HL-60 (cell line): ENCODE results near the gene OFD1.

Experiments used
- DNase-seq, 2 experiments: peaks; one replicate each; pipeline ENCODE4 v3.0.0-alpha.2; 2010 to 2020; ENCODE audit warnings: low read depth in 1 of 2, low spot score in 1 of 2
- H3K27ac ChIP-seq: fragments of 250-450 bp; sonication (Bioruptor Pico); replicated peaks from 2 replicates; pipeline ENCODE4 v1.5.1; 2020; ENCODE audit warnings: mild to moderate bottlenecking, moderate library complexity
- H3K27me3 ChIP-seq: fragments of 250-450 bp; sonication (Bioruptor Pico); 2 replicates; pipeline ENCODE4 v1.5.1; 2021; ENCODE audit warnings: mild to moderate bottlenecking, moderate library complexity; ENCODE audit not compliant: insufficient read depth, poor library complexity, severe bottlenecking
- H3K4me3 ChIP-seq: replicated peaks from 2 replicates; pipeline ENCODE4 v1.5.1; 2011; ENCODE audit warnings: mild to moderate bottlenecking, control low read depth, low read length; ENCODE audit not compliant: insufficient read depth
- CTCF ChIP-seq: IDR thresholded peaks from one replicate; pipeline ENCODE4 v1.5.1; 2011; ENCODE audit warnings: low read length, control low read depth, inconsistent platforms; ENCODE audit not compliant: insufficient read depth
- GABPA ChIP-seq: IDR thresholded peaks from 2 replicates; pipeline ENCODE4 v1.6.1; 2012; ENCODE audit warnings: low read depth
- POLR2AphosphoS5 ChIP-seq: IDR thresholded peaks from 2 replicates; pipeline ENCODE4 v1.6.1; 2012; ENCODE audit warnings: low read depth
- REST ChIP-seq: IDR thresholded peaks from 2 replicates; pipeline ENCODE4 v1.6.1; 2012; ENCODE audit warnings: low read depth; ENCODE audit not compliant: insufficient replicate concordance
- SPI1 ChIP-seq: IDR thresholded peaks from 2 replicates; pipeline ENCODE4 v1.6.1; 2012; ENCODE audit warnings: low read depth, mild to moderate bottlenecking, borderline replicate concordance

Gene OFD1

DNA sequence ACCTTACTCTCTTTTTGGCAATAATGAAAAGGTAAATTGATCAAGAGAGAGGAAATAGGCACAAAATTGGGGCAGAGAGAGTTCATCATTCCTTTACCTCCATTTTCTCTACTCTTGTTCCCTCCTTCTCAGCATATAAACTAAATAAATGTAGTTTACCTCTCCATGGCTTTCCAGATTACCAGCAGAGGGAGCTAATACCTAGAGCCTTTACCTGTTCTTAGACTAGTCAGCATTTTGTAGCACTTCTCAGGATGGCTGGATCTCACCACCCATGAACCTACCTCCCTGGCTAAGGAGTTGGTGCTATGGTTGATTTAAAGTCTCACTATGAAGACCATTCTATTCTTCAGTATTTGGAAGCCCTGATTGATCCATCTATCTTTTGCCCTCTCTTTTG, 15.7 kb downstream of the OFD1 start:
- Histone ChIP-seq H3K4me3 (no peak overlapping the region), H3K27ac (no peak overlapping the region), H3K27me3 (no peaks in the 10 kb centered on the region)
- TF ChIP-seq CTCF: peak; percentile 27
- TF ChIP-seq GABPA: no peak
- peak in 1 of 2 experiments; percentile 49 for DNase-seq

GRCh38 chrX:13750812-13751211, 16.3 kb downstream of the OFD1 start:
- DNase-seq: no peak
- no peaks in the 10 kb centered on the region for H3K27me3 ChIP-seq
- no peak overlapping the region for H3K27ac ChIP-seq
- no peak overlapping the region for H3K4me3 ChIP-seq
- TF ChIP-seq GABPA: no peak
- no peak for TF ChIP-seq SPI1
- no peak for TF ChIP-seq REST
- TF ChIP-seq CTCF: no peak
- no peak for TF ChIP-seq POLR2AphosphoS5

GRCh38 chrX:13752141-13752540, 17.6 kb downstream of the OFD1 start:
- H3K4me3 ChIP-seq: no peak overlapping the region
- DNase-seq: no peak
- peak overlapping the region; percentile 58 for H3K27ac ChIP-seq
- TF ChIP-seq POLR2AphosphoS5 (no peak), SPI1 (no peak), GABPA (no peak), CTCF (no peak), REST (no peak)
- no peaks in the 10 kb centered on the region for H3K27me3 ChIP-seq

DNA sequence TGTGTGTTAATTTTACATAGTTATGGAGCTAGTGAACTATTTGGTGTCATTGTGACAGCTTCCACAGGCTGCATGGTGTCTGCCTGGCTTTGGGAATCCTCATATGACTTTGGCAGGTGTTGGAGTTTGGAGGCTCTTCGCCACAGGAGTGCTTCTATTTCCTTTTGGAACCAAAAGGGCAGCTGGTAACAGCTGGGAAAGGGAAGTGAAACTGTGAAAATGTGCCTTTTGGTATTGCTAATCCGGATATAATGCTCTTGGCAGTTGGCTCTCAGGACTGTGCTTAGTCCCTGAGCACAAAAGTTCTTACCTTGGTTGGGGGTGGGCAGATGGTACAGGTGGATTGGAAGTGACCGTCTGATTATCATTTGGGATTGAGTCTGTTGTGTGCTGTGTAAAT, 18.1 kb downstream of the OFD1 start:
- peak; percentile 25 to 51 for DNase-seq
- Histone ChIP-seq H3K27ac (peak overlapping the region; percentile 58), H3K4me3 (no peak overlapping the region), H3K27me3 (no peaks in the 10 kb centered on the region)
- peak; percentile 57; the same call in 1 of the 2 replicates for TF ChIP-seq SPI1
- TF ChIP-seq REST: no peak
- TF ChIP-seq GABPA: no peak
- TF ChIP-seq CTCF: no peak
- TF ChIP-seq POLR2AphosphoS5: no peak
